Left lung (tissue), 10 donors: ENCODE results near the gene SLC2A8. TPM values are rescaled to one million over a fixed set of nuclear protein-coding genes. Genes with fewer than 3 reads are reported as not detected.

Experiments
- ATAC-seq: fragments of 200-7000 bp; cut with Tn5 transposase; one replicate; pipeline ENCODE4 v1.9.1; 2020; ENCODE audit warnings: moderate library complexity
- DNase-seq, 4 donors: peaks; one replicate each; pipeline ENCODE4 v3.0.0-alpha.2; 2013 to 2020
- H3K27ac ChIP-seq, 2 donors: fragments of 200-600 bp; sonication (generic) in 1 of 2; one replicate each; pipeline versions ENCODE4 v1.5.0 to v1.8.0; 2020 to 2021
- H3K27me3 ChIP-seq, 2 donors: fragments of 200-600 bp; sonication (generic) in 1 of 2; one replicate each; pipeline versions ENCODE4 v1.5.0 to v1.8.0; 2020 to 2021
- H3K36me3 ChIP-seq, 2 donors: fragments of 200-600 bp; sonication (generic) in 1 of 2; one replicate each; pipeline versions ENCODE4 v1.5.0 to v1.8.0; 2020 to 2021
- H3K4me1 ChIP-seq, 2 donors: fragments of 200-600 bp; one replicate each; pipeline ENCODE4 v1.8.0; 2021
- H3K4me3 ChIP-seq, 2 donors: fragments of 200-600 bp; sonication (generic) in 1 of 2; one replicate each; pipeline versions ENCODE4 v1.5.0 to v1.8.0; 2020 to 2021; ENCODE audit warnings: mild to moderate bottlenecking in 1 of 2
- H3K9me3 ChIP-seq, 2 donors: fragments of 200-600 bp; sonication (generic) in 1 of 2; one replicate each; pipeline versions ENCODE4 v1.5.0 to v1.8.0; 2020 to 2021
- CTCF ChIP-seq, 2 donors: fragments of 200-600 bp; sonication (generic) in 1 of 2; IDR thresholded peaks; one replicate each; pipeline versions ENCODE4 v1.5.0 to v1.8.0; 2021; ENCODE audit warnings: antibody characterized with exemption in 2 of 2
- intact Hi-C, 2 donors: fragments of 100-400 bp; cut with DNase I; formaldehyde crosslinking; loops; one replicate each; pipeline versions ENCODE4 v1.11.2 to v1.14.2; 2022
- polyA plus RNA-seq, 6 donors: library from polyadenylated mRNA; unstranded; fragments of 120-200 nt; gene quantifications; one replicate each; pipeline ENCODE4 v1.2.1, GENCODE V29; 2013; ENCODE audit not compliant: insufficient read length in 6 of 6
- total RNA-seq, 2 donors: library from RNA; stranded (reverse); fragmentation: NEBNext Ultra II Directional; extraction: Animal tissue kit (Norgen Biotek cat#: 25700); gene quantifications; one replicate each; pipeline ENCODE4 v1.2.1, GENCODE V29; 2021
- donor health status: DM: no; HTN: yes; CAD: no.
- donor health status: DM: no; HTN: no; CAD: no.

The SLC2A8 gene
- total and polyA plus RNA-seq, 8 donors, result 18.6 to 24.2 (median 21.6) TPM

DNA sequence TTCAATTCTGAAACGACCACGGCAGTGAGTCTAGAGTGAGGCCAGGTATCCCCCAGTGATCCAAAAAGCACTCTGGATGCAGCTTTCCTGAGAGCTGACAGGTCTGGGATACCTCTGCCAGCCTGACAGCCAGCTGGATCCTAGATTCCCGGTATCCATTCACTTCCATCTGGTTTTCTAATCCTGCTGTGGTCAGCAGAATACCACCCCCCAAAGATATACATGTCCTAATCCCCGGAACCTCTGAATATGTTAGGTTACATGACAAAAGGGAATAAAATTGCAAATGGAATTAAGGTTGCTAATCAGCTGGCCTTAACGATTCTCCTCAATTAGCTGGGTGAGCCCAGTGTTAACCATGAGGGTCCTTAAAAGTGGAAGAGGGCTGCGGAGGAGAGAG, 25.8 kb downstream of the SLC2A8 start:
- no peak for DNase-seq
- no peak for ATAC-seq
- H3K4me3 ChIP-seq, result peak overlapping the region; percentile 68 to 90
- no peak overlapping the region for H3K27ac ChIP-seq
- H3K4me1 ChIP-seq, result peaks cover 20 to 46% of the 10 kb centered on the region in 2 donors
- TF ChIP-seq CTCF (IDR thresholded peaks at IDR 0.05), result no peak
- no peaks in the 10 kb centered on the region for H3K27me3 ChIP-seq
- H3K36me3 ChIP-seq, result no peaks in the 10 kb centered on the region
- no peaks in the 10 kb centered on the region for H3K9me3 ChIP-seq
- intact Hi-C loops, result no loop called here

GRCh38 chr9:127423476-127423933, 26.5 kb downstream of the SLC2A8 start:
- peak overlapping the region; percentile 68 to 90 for H3K4me3 ChIP-seq
- peaks cover 0 to 3% of the 10 kb centered on the region in 2 donors for H3K36me3 ChIP-seq
- no peaks in the 10 kb centered on the region for H3K9me3 ChIP-seq
- H3K27ac ChIP-seq, result peak overlapping the region; percentile 87 to 89
- TF ChIP-seq CTCF (IDR thresholded peaks at IDR 0.05), result no peak
- intact Hi-C loops, result no loop called here
- no peaks in the 10 kb centered on the region for H3K27me3 ChIP-seq
- DNase-seq, result no peak
- peaks cover 20 to 46% of the 10 kb centered on the region in 2 donors for H3K4me1 ChIP-seq
- peak; percentile 5 for ATAC-seq

DNA sequence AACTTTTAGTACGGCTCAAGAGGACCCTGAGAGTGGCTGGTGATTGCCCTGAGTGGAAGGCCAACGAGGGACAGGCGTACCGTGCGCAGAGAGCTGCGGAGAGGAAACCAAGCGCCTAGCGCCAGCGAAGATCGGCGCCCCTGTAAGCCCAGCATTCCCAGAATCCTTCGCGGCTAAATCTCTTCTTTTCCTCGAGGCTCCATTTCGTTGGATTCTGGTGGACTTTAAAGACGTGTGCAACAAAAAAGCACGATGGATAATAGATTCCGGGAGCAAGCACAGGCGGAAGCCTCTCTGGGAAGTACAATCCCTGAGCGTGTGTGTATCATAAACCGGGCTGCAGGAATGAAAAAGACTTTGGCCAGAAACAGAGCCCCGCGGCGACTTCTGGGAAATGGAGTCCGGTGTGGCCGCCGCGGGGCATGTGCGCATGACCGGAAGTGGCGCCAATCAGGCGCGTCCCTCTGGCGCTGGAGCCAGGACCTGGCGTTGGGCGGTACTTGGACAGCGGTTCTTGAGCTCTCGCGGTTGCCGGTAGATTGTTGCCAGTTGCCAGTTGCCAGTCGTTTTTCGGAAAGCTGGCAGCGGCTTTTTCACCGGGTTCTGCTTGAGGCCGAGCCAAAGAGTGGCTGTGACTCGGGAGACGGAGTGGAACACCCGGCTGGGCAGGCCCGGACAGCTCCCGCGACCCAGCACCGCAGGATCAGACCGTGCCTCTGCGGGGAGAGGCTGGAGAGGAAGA, 27.1 kb downstream of the SLC2A8 start, which contains the start of gene ZNF79:
Gene ZNF79, plus strand, starts transcription at position 449 of the 742 bp plus-strand sequence. CDS start 406 bp downstream, outside the sequence.
- ATAC-seq, result peak; percentile 97
- DNase-seq, result peak; percentile 94 to 97 (median 96)
- intact Hi-C loops, result no loop called here
- Histone ChIP-seq H3K4me1 (peaks cover 20 to 46% of the 10 kb centered on the region in 2 donors), H3K9me3 (no peaks in the 10 kb centered on the region), H3K27ac (peak within 1 kb of the TSS; percentile 87 to 89), H3K36me3 (peaks cover 0 to 9% of the 10 kb centered on the region in 2 donors), H3K27me3 (no peaks in the 10 kb centered on the region), H3K4me3 (peak within 1 kb of the TSS; percentile 68 to 90)
- TF ChIP-seq CTCF (IDR thresholded peaks at IDR 0.05), result no peak

DNA sequence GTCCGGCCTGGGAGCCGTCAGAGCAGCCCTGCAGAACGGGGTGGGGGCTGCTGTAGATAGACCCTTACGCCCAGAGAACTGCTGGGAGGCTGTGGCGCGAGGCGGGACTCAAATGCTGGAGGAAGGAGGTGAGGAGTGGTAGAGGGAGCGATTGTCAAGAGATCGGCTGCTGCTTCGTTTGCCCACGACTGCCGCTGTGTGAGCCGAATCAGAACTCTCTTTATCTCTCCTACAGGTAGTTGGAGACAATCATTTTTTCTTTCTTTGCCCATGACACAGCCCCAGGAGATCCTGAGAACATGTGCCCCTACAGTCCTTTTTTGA, 27.7 kb downstream of the SLC2A8 start:
- no peak for TF ChIP-seq CTCF (IDR thresholded peaks at IDR 0.05)
- peak overlapping the region; percentile 68 to 90 for H3K4me3 ChIP-seq
- H3K27ac ChIP-seq, result peak overlapping the region; percentile 87 to 89
- intact Hi-C loops, result no loop called here
- DNase-seq (no peak), ATAC-seq (peak; percentile 38)
- no peaks in the 10 kb centered on the region for H3K27me3 ChIP-seq
- peaks cover 0 to 14% of the 10 kb centered on the region in 2 donors for H3K36me3 ChIP-seq
- H3K4me1 ChIP-seq, result peaks cover 20 to 46% of the 10 kb centered on the region in 2 donors
- H3K9me3 ChIP-seq, result no peaks in the 10 kb centered on the region

DNA sequence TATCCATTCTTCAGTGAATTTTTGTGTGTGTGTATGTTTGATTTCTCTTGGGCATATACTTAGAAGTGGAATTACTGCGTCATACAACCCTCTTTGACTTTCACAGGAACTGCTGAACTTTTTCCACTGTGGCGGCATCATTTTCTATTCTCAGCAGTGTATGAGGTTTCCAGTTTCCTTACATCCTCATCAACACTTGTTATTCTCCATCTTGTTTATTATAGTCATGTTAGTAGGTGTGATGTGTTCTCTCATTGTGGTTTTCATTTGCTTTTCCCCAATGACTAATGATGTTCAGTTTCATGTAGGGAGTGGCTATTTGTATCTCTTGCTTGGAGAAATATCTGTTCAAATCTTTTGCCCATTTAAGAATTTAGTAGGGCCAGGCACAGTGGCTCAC, 29.8 kb downstream of the SLC2A8 start:
- Histone ChIP-seq H3K36me3 (peaks cover 0 to 34% of the 10 kb centered on the region in 2 donors), H3K27ac (no peak overlapping the region), H3K4me1 (peaks cover 20 to 43% of the 10 kb centered on the region in 2 donors), H3K4me3 (no peak overlapping the region), H3K27me3 (no peaks in the 10 kb centered on the region), H3K9me3 (no peaks in the 10 kb centered on the region)
- ATAC-seq (no peak), DNase-seq (no peak)
- intact Hi-C loops, result no loop called here
- no peak for TF ChIP-seq CTCF (IDR thresholded peaks at IDR 0.05)
